NT2/D1 (cell line): ENCODE results near the gene CUL3.

Experiments used
- SUZ12 ChIP-seq: IDR thresholded peaks from 2 replicates; pipeline ENCODE4 v1.6.1; 2011; ENCODE audit not compliant: insufficient read length, insufficient read depth; ENCODE audit errors: extremely low read depth
- YY1 ChIP-seq: IDR thresholded peaks from 2 replicates; pipeline ENCODE4 v1.6.1; 2011; ENCODE audit not compliant: insufficient read length, insufficient read depth
- ZNF274 ChIP-seq: IDR thresholded peaks from 2 replicates; pipeline ENCODE4 v1.6.1; 2011; ENCODE audit warnings: mild to moderate bottlenecking, low read depth, low read length

DNA sequence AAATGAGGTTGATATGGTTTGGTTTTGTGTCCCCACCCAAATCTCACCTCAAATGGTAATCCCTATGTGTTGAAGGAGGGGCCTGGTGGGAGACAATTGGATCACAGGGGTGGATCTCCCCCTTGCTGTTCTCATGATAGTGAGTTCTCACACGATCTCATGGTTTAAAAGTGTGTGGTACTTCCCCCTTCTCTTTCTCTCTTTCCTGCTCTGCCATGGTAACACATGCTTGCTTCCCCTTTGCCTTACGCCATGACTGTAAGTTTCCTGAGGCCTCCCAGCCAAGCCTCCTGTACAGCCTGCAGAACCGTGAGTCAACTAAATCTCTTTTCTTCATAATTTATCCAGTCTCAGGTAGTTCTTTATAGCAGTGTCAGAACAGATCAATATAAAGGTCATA lies 158.5 kb downstream of the CUL3 start:
- TF ChIP-seq YY1 (no peak), ZNF274 (no peak), SUZ12 (no peak)
